Islet precursor cell (in vitro differentiated cells): ENCODE measurements around the gene MYADML2.
"Not testable (repeated sequence)": the region's sequence is repeated elsewhere in the genome, so short reads cannot be mapped to it uniquely, and the experiment has no call there.

Experiments used
- DNase-seq: peaks from one replicate; pipeline ENCODE4 v3.0.0-alpha.2; 2018

Gene MYADML2

GRCh38 chr17:81922566-81923301 lies 24.3 kb downstream of the MYADML2 start:
- DNase-seq = no peak

- no peak for DNase-seq
These were observed 25.0 kb downstream of the MYADML2 start for GRCh38 chr17:81921996-81922565.

- no peak for DNase-seq
These were observed 25.5 kb downstream of the MYADML2 start for GRCh38 chr17:81921537-81921862.

GRCh38 chr17:81920612-81921536 lies 26.2 kb downstream of the MYADML2 start:
- DNase-seq = no peak

- no peak for DNase-seq
These were observed 28.0 kb downstream of the MYADML2 start for GRCh38 chr17:81918832-81919545.

GRCh38 chr17:81918333-81918669 lies 28.7 kb downstream of the MYADML2 start:
- DNase-seq = not testable (repeated sequence)

- DNase-seq = peak; percentile 93
These were observed 29.3 kb downstream of the MYADML2 start, which contains the start of gene SIRT7 for GRCh38 chr17:81917565-81918332. Gene SIRT7, minus strand, starts transcription at chr17:81918176. Its CDS starts 45 bp downstream, at chr17:81918131.

GRCh38 chr17:81916234-81917001 lies 30.6 kb downstream of the MYADML2 start:
- DNase-seq = no peak

GRCh38 chr17:81915331-81915730 lies 31.7 kb downstream of the MYADML2 start:
- no peak for DNase-seq

GRCh38 chr17:81914103-81914850 lies 32.8 kb downstream of the MYADML2 start:
- DNase-seq = no peak

- no peak for DNase-seq
These were observed 33.5 kb downstream of the MYADML2 start for GRCh38 chr17:81913394-81914102.

GRCh38 chr17:81912441-81913309 lies 34.4 kb downstream of the MYADML2 start:
- peak; percentile 81 for DNase-seq

- DNase-seq = no peak
These were observed 35.1 kb downstream of the MYADML2 start for GRCh38 chr17:81911969-81912368.

GRCh38 chr17:81911277-81911961 lies 35.6 kb downstream of the MYADML2 start, which contains the start of gene PCYT2:
Gene PCYT2, minus strand, starts transcription at chr17:81911399. Its CDS starts 44 bp downstream, at chr17:81911355.
- peak; percentile 98 for DNase-seq

- no peak for DNase-seq
These were observed 36.2 kb downstream of the MYADML2 start for GRCh38 chr17:81910840-81911276.

- DNase-seq = peak; percentile 82
These were observed 36.8 kb downstream of the MYADML2 start for GRCh38 chr17:81909966-81910839.

GRCh38 chr17:81909231-81909630 lies 37.8 kb downstream of the MYADML2 start:
- DNase-seq = no peak
